Stimulated activated CD8-positive, alpha-beta memory T cell treated with anti-CD3 and anti-CD28 coated beads, Interleukin-12 subunit alpha, Interleukin-12 subunit beta, amount 100 ng/mL, for 1 hour (primary cell): ENCODE results near the gene CCT7.

Source experiments
- DNase-seq: peaks from one replicate; pipeline ENCODE4 v3.0.0-alpha.2; 2020; ENCODE audit warnings: low read depth

CCT7 gene

DNA sequence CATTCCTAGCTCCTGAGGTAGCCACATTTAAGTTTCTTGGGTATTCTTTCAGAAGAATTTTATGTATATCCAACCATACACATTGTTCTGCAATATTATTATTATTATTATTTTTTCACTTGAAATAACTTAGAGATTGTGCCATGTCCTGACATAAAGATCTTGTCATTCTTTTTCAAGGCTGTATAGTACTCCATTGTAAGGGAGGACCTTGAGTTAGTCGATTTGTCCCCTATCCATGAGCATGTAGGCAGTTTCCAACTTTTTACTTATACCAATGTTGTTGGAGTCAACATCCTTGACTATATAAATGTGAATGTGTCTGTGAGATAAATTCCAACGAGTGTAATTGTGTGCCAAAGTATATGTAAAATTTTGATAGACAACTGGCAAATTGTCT, 60.1 kb downstream of the CCT7 start:
- no peak for DNase-seq

DNA sequence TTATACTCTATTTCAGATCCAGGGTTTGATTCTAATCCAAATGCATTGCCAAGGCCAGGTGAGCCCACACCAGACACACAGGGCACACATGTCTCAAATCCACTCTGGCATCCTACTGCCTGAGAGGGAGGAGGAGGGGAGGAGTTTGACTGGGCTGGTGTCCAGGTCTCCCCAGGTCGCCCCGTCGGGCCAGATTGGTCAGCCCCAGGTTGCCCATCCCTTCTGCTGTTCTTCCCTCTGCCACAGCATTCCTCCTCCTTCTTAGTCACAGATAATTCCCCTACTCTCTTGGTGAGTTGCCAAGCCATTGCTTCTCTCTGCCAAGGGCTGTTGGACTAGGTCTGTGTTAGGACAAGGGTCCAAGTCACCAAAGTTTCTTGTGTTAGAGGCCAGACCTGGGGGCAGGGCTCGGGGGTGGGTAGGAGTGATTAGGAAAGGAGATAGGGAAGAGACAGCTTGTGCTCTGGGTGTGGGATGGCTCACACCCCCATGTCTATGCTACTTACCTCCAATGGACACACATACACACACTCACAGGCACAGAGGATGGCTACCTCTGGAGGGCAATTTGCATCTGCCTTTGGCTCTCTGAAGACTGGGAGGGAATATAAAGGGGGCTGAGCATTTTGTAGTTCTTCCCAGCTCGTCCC, 61.8 kb downstream of the CCT7 start:
- no peak for DNase-seq

DNA sequence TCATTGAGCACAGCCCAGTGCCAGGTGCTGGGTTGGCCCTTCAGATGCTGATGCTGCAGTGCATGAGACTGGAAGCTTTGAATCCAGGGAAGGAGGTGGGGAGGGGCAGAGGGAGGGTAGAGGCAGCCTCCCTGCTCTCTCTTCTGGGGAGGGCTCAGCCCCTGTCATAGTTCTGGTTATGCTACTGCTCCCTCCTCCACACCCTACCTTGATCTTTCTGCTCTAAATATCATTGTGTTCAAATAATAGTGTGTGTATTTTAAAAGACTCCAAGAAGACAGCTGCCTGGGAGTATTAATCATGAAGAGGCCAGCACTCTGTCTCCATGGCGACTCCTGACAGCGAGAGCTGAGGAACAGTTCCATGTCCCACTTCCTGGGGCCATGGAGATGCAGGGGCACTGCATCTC, 63.0 kb downstream of the CCT7 start:
- no peak for DNase-seq

DNA sequence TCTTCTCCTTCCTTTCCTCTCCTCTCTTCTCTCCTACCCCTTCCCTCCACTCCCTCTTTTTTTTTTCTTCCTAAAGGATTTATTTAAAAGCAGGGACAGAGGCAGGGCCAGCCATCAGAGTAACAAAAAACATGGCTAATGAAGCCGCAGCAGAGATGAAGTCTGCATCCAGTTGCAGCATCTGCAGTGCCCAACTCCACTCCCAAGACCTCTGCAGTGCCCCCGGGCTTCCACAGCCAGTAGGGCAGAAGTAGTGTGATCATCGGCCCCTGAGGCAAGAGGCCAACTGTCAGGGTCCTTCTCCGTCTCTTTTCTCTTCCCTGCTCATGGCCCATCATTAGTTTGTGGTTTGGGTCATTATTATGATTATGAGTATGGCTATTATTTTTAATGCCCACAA, 63.5 kb downstream of the CCT7 start:
- DNase-seq = no peak

DNA sequence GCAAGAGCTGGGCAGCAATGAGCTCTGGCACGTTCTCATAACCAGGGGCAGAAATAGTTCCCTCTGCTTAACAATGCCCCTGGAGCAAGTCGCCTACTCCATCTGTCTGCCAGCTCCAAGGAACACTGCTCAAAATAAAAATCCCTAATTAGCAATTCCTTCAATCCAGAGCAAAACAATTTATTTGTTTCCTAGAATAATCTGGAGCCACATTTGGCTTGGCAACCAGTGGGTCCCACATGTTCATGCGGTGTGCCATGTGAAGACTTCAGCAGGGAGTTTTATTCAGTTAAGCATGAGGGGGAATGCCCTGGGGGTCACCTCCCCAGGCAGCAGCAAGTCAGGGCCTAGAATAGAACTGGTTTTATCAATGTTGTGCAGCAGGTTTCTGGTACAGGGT, 66.8 kb downstream of the CCT7 start:
- DNase-seq = no peak

DNA sequence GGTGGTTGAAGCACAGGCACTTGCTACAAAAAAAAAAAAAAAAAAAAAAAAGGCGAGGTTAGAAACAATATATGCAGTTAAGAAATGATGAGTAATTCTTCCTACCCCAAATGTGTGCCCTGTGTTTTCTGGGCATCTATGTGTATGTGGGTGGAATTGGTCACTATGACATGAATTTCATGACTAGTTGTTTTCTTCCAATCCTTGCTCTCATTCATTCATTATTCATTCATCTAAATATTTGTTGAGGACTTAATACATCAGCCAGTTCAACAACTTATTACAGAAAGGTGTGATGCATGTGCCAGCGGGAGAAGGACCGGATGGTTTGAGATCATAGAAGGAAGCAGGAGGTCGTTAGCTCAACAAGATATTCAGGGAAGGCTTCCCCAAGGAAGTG, 67.5 kb downstream of the CCT7 start:
- no peak for DNase-seq
